Transverse colon (tissue), 4 donors: ENCODE measurements around the gene ACTN1. TPM values are rescaled to one million over a fixed set of nuclear protein-coding genes. Genes with fewer than 3 reads are reported as not detected.

Experiments
- DNase-seq: peaks from one replicate; pipeline ENCODE4 v3.0.0-alpha.2; 2019
- H3K27ac ChIP-seq, 4 donors: fragments of 200-600 bp; sonication (generic); 2 replicates each; pipeline ENCODE4 v1.5.1; 2016 to 2018; ENCODE audit warnings: inconsistent platforms in 4 of 4
- H3K27me3 ChIP-seq: fragments of 200-600 bp; sonication (generic); 2 replicates; pipeline ENCODE4 v1.5.1; 2017; ENCODE audit warnings: inconsistent platforms
- H3K36me3 ChIP-seq, 4 donors: fragments of 200-600 bp; sonication (generic); 2 replicates each; pipeline ENCODE4 v1.5.1; 2017 to 2019; ENCODE audit warnings: inconsistent platforms in 4 of 4
- H3K4me1 ChIP-seq, 4 donors: fragments of 200-600 bp; sonication (generic); 2 replicates each; pipeline ENCODE4 v1.5.1; 2017 to 2020; ENCODE audit warnings: inconsistent platforms in 4 of 4
- H3K4me3 ChIP-seq, 4 donors: fragments of 200-600 bp; sonication (generic); 1 replicate in 1 of 4; 2 replicates in 3 of 4; pipeline versions ENCODE4 v1.5.1 to v1.6.1; 2017 to 2019; ENCODE audit warnings: inconsistent platforms in 4 of 4
- H3K9me3 ChIP-seq, 2 donors: fragments of 200-600 bp; sonication (generic); 2 replicates each; pipeline ENCODE4 v1.5.1; 2017 to 2019; ENCODE audit warnings: inconsistent platforms in 2 of 2
- EP300 ChIP-seq: sonication (generic); formaldehyde crosslinking; IDR thresholded peaks from one replicate; pipeline ENCODE4 v1.6.1; 2017; ENCODE audit warnings: antibody characterized with exemption, low read depth
- POLR2A ChIP-seq: fragments of 450-650 bp; IDR thresholded peaks from one replicate; pipeline ENCODE4 v1.6.1; 2016; ENCODE audit warnings: antibody characterized with exemption, mild to moderate bottlenecking, moderate library complexity
- POLR2AphosphoS5 ChIP-seq, 3 donors: sonication (generic); formaldehyde crosslinking; IDR thresholded peaks; one replicate each; pipeline ENCODE4 v1.6.1; 2016; ENCODE audit warnings: antibody characterized with exemption in 3 of 3
- WGBS, 2 donors: methylation state at CpG; one replicate each; pipeline ENCODE4 v1.1.5; 2018; ENCODE audit warnings: low coverage in 1 of 2; 5-methylcytosine and 5-hydroxymethylcytosine counted together
- in situ Hi-C, 4 donors: fragments of 200-750 bp; cut with MboI; loops; one replicate each; pipeline versions ENCODE4 v1.15.0 to v1.15.1; 2017; ENCODE audit warnings: low sequenced_read_pairs in 3 of 4, low pct_ligation_motif_present in 1 of 4, low pct_unique_long_range_greater_than_20kb in 1 of 4
- intact Hi-C: fragments of 100-400 bp; cut with DNase I; formaldehyde crosslinking; loops from one replicate; pipeline ENCODE4 v1.15.1; 2023; ENCODE audit warnings: low total_unique reads
- total RNA-seq, 4 donors: library from RNA; depleted of rRNA; stranded (reverse); fragments of >200 nt; gene quantifications; one replicate each; pipeline ENCODE4 v1.1.0, GENCODE V29; 2016
- TF ChIP-seq, protein P1 (sequence below), 5 experiments: fragments of 200-600 bp in 3 of 5; fragments of 450-650 bp in 2 of 5; sonication (generic) in 3 of 5; IDR thresholded peaks; 1 replicate in 2 of 5; 2 replicates in 3 of 5; pipeline ENCODE4 v1.5.1; 2016 to 2017; ENCODE audit warnings: antibody characterized with exemption in 5 of 5, inconsistent platforms in 3 of 5, mild to moderate bottlenecking in 2 of 5, moderate library complexity in 1 of 5

ACTN1 gene
- total RNA-seq, 4 donors from 2014 or later = 127 to 403 (median 197) TPM

DNA sequence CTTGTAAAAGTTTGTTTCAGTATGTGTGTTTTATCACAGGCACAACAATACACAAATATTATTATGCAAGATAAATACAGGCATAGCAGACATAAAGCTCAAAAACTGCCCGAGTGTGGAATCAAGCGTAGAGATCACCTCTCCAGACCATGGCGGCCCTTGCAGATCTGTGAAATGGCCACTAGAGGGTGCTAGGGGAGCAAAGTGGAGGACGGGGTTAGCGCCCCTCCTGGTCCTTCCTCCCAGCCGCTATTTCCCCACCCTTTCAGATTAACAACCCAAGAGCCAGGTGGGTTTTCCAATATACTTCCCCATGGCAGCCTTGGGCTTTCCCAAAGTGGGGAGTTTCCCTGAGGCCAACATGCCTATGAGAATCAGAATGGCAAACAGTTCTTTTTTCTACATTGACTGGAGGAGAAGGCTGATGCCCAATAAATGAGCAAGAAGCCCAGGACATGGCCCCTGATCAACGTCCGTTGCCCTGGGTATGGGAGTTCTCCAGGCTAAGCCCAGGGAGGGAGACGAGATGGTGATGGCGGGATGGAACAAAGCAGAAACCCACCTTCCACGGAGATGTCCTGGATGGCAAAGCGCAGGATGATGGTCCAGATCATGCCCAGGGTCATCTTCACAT lies 67.4 kb downstream of the ACTN1 start:
- intact Hi-C loops = loop anchor here (10.0 kb wide), 1 partner anchor 183 kb away; no protein-coding TSS in a partner anchor

DNA sequence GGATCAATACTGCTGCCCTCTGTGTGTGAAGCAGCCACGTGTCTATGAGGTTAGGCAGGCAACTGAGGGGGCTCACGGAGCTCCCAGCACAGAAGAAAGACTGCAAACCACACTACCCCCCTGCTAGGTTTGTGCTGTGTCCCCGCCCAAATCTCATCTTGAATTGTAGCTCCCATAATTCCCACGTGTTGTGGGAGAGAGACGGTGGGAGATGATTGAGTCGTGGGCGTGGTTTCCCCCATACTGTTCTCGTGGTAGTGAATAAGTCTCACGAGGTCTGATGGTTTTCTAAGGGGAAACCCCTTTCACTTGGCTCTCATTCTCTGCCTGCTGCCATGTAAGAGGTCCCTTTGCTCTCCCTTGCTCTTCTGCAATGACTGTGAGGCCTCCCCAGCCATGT lies 68.6 kb downstream of the ACTN1 start:
- no peaks in the 10 kb centered on the region for H3K9me3 ChIP-seq
- peaks cover 0 to 18% (median 6%) of the 10 kb centered on the region in 4 donors for H3K4me1 ChIP-seq
- DNase-seq = no peak
- in situ Hi-C loops (loop anchor here (5.0 to 25.0 kb wide), 3 partner anchors 177 to 187 kb away; no protein-coding TSS in a partner anchor), intact Hi-C loops (loop anchor here (10.0 kb wide), 1 partner anchor 184 kb away; no protein-coding TSS in a partner anchor)
- H3K27ac ChIP-seq = peak overlapping the region; percentile 48 to 99 (median 60)
- H3K27me3 ChIP-seq = no peaks in the 10 kb centered on the region
- H3K4me3 ChIP-seq = no peak overlapping the region
- H3K36me3 ChIP-seq = no peaks in the 10 kb centered on the region
- 57 to 60% methylated on average over 3 to 9 of the region's 9 CpGs for WGBS, 2 donors
- TF ChIP-seq EP300 = no peak
- TF ChIP-seq POLR2A = no peak
- TF ChIP-seq POLR2AphosphoS5 (IDR thresholded peaks at IDR 0.05) = no peak
- TF ChIP-seq, protein P1, sequence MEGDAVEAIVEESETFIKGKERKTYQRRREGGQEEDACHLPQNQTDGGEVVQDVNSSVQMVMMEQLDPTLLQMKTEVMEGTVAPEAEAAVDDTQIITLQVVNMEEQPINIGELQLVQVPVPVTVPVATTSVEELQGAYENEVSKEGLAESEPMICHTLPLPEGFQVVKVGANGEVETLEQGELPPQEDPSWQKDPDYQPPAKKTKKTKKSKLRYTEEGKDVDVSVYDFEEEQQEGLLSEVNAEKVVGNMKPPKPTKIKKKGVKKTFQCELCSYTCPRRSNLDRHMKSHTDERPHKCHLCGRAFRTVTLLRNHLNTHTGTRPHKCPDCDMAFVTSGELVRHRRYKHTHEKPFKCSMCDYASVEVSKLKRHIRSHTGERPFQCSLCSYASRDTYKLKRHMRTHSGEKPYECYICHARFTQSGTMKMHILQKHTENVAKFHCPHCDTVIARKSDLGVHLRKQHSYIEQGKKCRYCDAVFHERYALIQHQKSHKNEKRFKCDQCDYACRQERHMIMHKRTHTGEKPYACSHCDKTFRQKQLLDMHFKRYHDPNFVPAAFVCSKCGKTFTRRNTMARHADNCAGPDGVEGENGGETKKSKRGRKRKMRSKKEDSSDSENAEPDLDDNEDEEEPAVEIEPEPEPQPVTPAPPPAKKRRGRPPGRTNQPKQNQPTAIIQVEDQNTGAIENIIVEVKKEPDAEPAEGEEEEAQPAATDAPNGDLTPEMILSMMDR (IDR thresholded peaks at IDR 0.05) = no peak

More for the DNA sequence above, 67.4 kb downstream of the ACTN1 start:
- Histone ChIP-seq H3K36me3 (no peaks in the 10 kb centered on the region), H3K9me3 (no peaks in the 10 kb centered on the region), H3K27me3 (no peaks in the 10 kb centered on the region), H3K27ac (peak overlapping the region; percentile 55 to 99 (median 76)), H3K4me3 (no peak overlapping the region), H3K4me1 (peaks cover 0 to 18% (median 8%) of the 10 kb centered on the region in 4 donors)
- peak; percentile 78 for DNase-seq
- in situ Hi-C loops = loop anchor here (5.0 to 25.0 kb wide), 3 partner anchors 176 to 186 kb away; no protein-coding TSS in a partner anchor
- TF ChIP-seq POLR2AphosphoS5 (IDR thresholded peaks at IDR 0.05) (peak in 1 of 3 donors; percentile 25), EP300 (no peak)
- TF ChIP-seq, protein P1 (IDR thresholded peaks at IDR 0.05) = peak; percentile 96 to 98 (median 97)
- 38 to 51% methylated on average over 8 to 12 of the region's 12 CpGs for WGBS, 2 donors

DNA sequence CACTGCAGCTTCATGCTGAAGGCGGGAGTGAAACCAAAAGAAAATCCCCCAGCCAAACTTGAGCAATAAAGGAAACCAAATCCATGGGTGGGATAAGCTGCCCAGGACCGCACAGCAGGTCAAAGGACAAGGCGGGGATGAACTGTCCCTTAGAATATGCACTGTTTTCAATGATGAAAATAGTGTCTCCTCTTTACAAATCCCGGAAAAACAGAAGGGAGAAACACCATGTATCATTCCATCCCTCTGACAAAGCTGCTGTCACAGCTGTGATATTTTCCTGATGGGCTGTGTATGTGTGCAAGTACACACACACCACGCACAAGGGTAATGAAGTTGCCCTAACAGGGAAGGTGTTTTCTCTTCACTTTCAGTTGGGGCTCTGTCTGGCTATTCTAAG lies 70.3 kb downstream of the ACTN1 start:
- Histone ChIP-seq H3K9me3 (no peaks in the 10 kb centered on the region), H3K36me3 (peaks cover 0 to 10% (median 0%) of the 10 kb centered on the region in 4 donors), H3K4me1 (peaks cover 0 to 18% (median 5%) of the 10 kb centered on the region in 4 donors), H3K4me3 (no peak overlapping the region), H3K27ac (peak overlapping the region; percentile 48 to 99 (median 60)), H3K27me3 (no peaks in the 10 kb centered on the region)
- intact Hi-C loops = loop anchor here (5.0 kb wide), 1 partner anchor 33 kb away; no protein-coding TSS in a partner anchor
- TF ChIP-seq POLR2AphosphoS5 (IDR thresholded peaks at IDR 0.05) (peak; percentile 60 to 68 (median 62)), POLR2A (no peak)
- DNase-seq = no peak
- WGBS, 2 donors = 70 to 100% methylated on average over 3 to 5 of the region's 5 CpGs
- in situ Hi-C loops = loop anchor here in 2 of 4 donors (25.0 kb wide), 1 partner anchor 178 kb away; no protein-coding TSS in a partner anchor

DNA sequence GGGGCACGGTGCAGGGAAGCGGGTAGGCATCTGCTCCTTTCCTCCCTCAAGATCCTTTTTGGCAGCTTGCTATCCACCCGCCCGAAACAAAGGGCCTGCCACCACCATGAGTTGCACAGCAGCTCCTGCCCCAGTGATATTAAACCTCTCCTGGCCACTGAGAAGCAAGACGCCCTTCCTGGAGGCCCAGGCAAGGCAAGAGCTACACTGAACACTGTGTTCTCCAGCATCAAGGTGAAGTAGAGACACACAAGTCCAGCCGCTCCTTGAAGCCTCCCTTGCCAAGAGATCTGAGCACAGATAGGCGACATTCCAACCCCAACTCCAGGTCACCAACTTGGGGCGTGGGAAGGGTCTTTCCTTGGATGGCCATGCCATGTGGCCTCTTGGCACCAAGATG lies 70.9 kb downstream of the ACTN1 start:
- Histone ChIP-seq H3K27me3 (no peaks in the 10 kb centered on the region), H3K27ac (peak overlapping the region; percentile 48 to 99 (median 60)), H3K36me3 (peaks cover 0 to 16% (median 0%) of the 10 kb centered on the region in 4 donors), H3K9me3 (no peaks in the 10 kb centered on the region), H3K4me1 (peaks cover 0 to 18% (median under 1%) of the 10 kb centered on the region in 4 donors), H3K4me3 (no peak overlapping the region)
- intact Hi-C loops = loop anchor here (5.0 kb wide), 1 partner anchor 34 kb away; no protein-coding TSS in a partner anchor
- 80% methylated on average over 8 of the region's 8 CpGs; no CpG with 5 or more reads in 1 of the 2 donors for WGBS, 2 donors
- DNase-seq = no peak
- in situ Hi-C loops = loop anchor here in 2 of 4 donors (25.0 kb wide), 1 partner anchor 179 kb away; no protein-coding TSS in a partner anchor
- TF ChIP-seq, protein P1 (IDR thresholded peaks at IDR 0.05) = no peak
- no peak for TF ChIP-seq EP300
- no peak for TF ChIP-seq POLR2A
- TF ChIP-seq POLR2AphosphoS5 (IDR thresholded peaks at IDR 0.05) = no peak
